ENCODE measurements around the gene RALA. TPM values are rescaled to one million over a fixed set of nuclear protein-coding genes. Genes with fewer than 3 reads are reported as not detected.

The RALA gene
- polyA plus RNA-seq, 1 donor (not counting 4 experiments of a cell fraction or from before 2014, with no cell fraction given), result 64.6 TPM

GRCh38 chr7:39624442-39624807, 1.1 kb downstream of the RALA start:
- H2AFZ ChIP-seq (ENCODE audit: control insufficient read depth, low read length), result peak overlapping the region; percentile 44
- peak overlapping the region; percentile 95 for H3K9ac ChIP-seq (ENCODE audit: control insufficient read depth, extremely low read depth, insufficient read depth, low read length)
- no peaks in the 10 kb centered on the region for H4K20me1 ChIP-seq (ENCODE audit: control insufficient read depth, extremely low read depth, insufficient read depth, low read length)
- H3K4me1 ChIP-seq (ENCODE audit: control insufficient read depth, extremely low read depth, insufficient read depth, low read length), result peaks cover 47% of the 10 kb centered on the region
- TF ChIP-seq, protein P1, sequence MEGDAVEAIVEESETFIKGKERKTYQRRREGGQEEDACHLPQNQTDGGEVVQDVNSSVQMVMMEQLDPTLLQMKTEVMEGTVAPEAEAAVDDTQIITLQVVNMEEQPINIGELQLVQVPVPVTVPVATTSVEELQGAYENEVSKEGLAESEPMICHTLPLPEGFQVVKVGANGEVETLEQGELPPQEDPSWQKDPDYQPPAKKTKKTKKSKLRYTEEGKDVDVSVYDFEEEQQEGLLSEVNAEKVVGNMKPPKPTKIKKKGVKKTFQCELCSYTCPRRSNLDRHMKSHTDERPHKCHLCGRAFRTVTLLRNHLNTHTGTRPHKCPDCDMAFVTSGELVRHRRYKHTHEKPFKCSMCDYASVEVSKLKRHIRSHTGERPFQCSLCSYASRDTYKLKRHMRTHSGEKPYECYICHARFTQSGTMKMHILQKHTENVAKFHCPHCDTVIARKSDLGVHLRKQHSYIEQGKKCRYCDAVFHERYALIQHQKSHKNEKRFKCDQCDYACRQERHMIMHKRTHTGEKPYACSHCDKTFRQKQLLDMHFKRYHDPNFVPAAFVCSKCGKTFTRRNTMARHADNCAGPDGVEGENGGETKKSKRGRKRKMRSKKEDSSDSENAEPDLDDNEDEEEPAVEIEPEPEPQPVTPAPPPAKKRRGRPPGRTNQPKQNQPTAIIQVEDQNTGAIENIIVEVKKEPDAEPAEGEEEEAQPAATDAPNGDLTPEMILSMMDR (optimal IDR thresholded peaks at IDR 0.05 in 1 of 3, IDR thresholded peaks at IDR 0.05 in 1 of 3, conservative IDR thresholded peaks at IDR 0.05 in 1 of 3; ENCODE audit: extremely low read depth in 1 of 3, insufficient read depth in 2 of 3, low read length in 3 of 3), result peak in 1 of 3 experiments; percentile 53
- TF ChIP-seq EZH2 (IDR thresholded peaks at IDR 0.05; ENCODE audit: low read length), result no peak
- H3K9me3 ChIP-seq (ENCODE audit: control insufficient read depth, low read depth, low read length), result no peaks in the 10 kb centered on the region
- H3K4me3 ChIP-seq (ENCODE audit: control insufficient read depth in 2 of 3, extremely low read depth in 1 of 3, insufficient read depth in 2 of 3, low read depth in 1 of 3, low read length in 3 of 3), result peak overlapping the region; percentile 87 to 97 (median 92)
- no peaks in the 10 kb centered on the region for H3K27me3 ChIP-seq (ENCODE audit: control insufficient read depth, extremely low read depth, insufficient read depth, low read length)
- dilution Hi-C loops (cut with MboI; ENCODE audit: extremely low pct_ligation_motif_present, low sequenced_read_pairs), result no loop called here
- no peaks in the 10 kb centered on the region for H3K9me1 ChIP-seq (ENCODE audit: control insufficient read depth, extremely low read depth, insufficient read depth, low read length)
- no peak for DNase-seq (ENCODE audit: low read depth, low spot score)
- H3K36me3 ChIP-seq (ENCODE audit: control insufficient read depth in 2 of 2, extremely low read depth in 1 of 2, insufficient read depth in 2 of 2, low read length in 2 of 2), result peaks cover 2 to 6% of the 10 kb centered on the region in 2 experiments
- peaks cover 65% of the 10 kb centered on the region for H3K79me2 ChIP-seq (ENCODE audit: control insufficient read depth, insufficient read depth, low read length)
- peak overlapping the region; percentile 92 for H3K27ac ChIP-seq (ENCODE audit: control insufficient read depth, insufficient read depth, low read length)
- FAIRE-seq, result peak; percentile 60
- peak overlapping the region; percentile 73 for H3K4me2 ChIP-seq (ENCODE audit: control insufficient read depth, extremely low read depth, insufficient read depth, low read depth, low read length)

DNA sequence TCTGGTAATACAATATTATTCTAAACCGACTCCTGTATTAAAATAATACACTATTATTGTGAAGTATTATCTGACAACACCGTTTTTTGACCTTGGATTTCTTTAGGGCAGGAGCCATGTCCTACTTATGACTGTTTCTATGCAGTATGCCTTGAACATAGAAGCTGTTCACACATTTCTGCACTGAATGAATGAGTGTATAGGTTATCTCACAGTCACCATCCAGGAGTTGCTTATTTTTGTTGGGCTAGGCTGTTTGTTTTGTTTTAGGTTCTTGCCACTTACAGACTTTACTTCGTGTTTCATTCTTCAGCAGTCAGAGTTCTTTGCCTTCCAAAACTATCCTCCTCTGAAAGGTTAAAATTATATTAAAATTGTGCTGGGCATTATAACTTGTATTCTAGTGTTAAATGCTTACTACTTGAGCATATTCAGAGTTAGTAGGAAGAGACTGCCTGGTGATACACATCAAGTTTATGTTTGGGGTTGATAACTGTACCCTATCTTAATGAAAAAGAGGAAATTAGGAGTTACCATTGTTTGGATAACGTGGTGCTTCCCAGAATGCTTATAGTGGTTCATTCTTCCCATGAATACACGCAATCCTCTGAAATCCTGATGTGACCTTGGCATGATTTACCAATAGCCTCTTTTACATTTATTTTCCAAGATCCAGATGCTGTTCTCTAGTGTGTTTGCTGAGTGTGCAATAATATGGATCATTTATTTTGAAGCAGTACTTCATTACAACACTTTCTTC, 1.7 kb downstream of the RALA start:
- no peak for TF ChIP-seq EZH2 (IDR thresholded peaks at IDR 0.05; ENCODE audit: low read length)
- TF ChIP-seq, protein P1 (optimal IDR thresholded peaks at IDR 0.05 in 1 of 3, IDR thresholded peaks at IDR 0.05 in 1 of 3, conservative IDR thresholded peaks at IDR 0.05 in 1 of 3; ENCODE audit: extremely low read depth in 1 of 3, insufficient read depth in 2 of 3, low read length in 3 of 3), result no peak
- no peaks in the 10 kb centered on the region for H3K27me3 ChIP-seq (ENCODE audit: control insufficient read depth, extremely low read depth, insufficient read depth, low read length)
- H2AFZ ChIP-seq (ENCODE audit: control insufficient read depth, low read length), result no peak overlapping the region
- H3K4me1 ChIP-seq (ENCODE audit: control insufficient read depth, extremely low read depth, insufficient read depth, low read length), result peaks cover 42% of the 10 kb centered on the region
- DNase-seq (ENCODE audit: low read depth, low spot score), result no peak
- H3K9me1 ChIP-seq (ENCODE audit: control insufficient read depth, extremely low read depth, insufficient read depth, low read length), result no peaks in the 10 kb centered on the region
- H3K9me3 ChIP-seq (ENCODE audit: control insufficient read depth, low read depth, low read length), result no peaks in the 10 kb centered on the region
- peak; percentile 23 for FAIRE-seq
- peak overlapping the region; percentile 87 to 97 (median 92) for H3K4me3 ChIP-seq (ENCODE audit: control insufficient read depth in 2 of 3, extremely low read depth in 1 of 3, insufficient read depth in 2 of 3, low read depth in 1 of 3, low read length in 3 of 3)
- peak overlapping the region; percentile 73 for H3K4me2 ChIP-seq (ENCODE audit: control insufficient read depth, extremely low read depth, insufficient read depth, low read depth, low read length)
- dilution Hi-C loops (cut with MboI; ENCODE audit: extremely low pct_ligation_motif_present, low sequenced_read_pairs), result no loop called here
- no peaks in the 10 kb centered on the region for H4K20me1 ChIP-seq (ENCODE audit: control insufficient read depth, extremely low read depth, insufficient read depth, low read length)
- peaks cover 70% of the 10 kb centered on the region for H3K79me2 ChIP-seq (ENCODE audit: control insufficient read depth, insufficient read depth, low read length)
- H3K27ac ChIP-seq (ENCODE audit: control insufficient read depth, insufficient read depth, low read length), result peak overlapping the region; percentile 92
- H3K36me3 ChIP-seq (ENCODE audit: control insufficient read depth in 2 of 2, extremely low read depth in 1 of 2, insufficient read depth in 2 of 2, low read length in 2 of 2), result peaks cover 4 to 9% of the 10 kb centered on the region in 2 experiments
- peak overlapping the region; percentile 95 for H3K9ac ChIP-seq (ENCODE audit: control insufficient read depth, extremely low read depth, insufficient read depth, low read length)
